RWPE2 (cell line): ENCODE data around the gene PPP1R14D.
A peak's percentile ranks its signal among the peaks of the same experiment; 100 is the strongest.

ENCODE experiments used
- ATAC-seq: fragments of 200-7000 bp; cut with Tn5 transposase; 3 replicates; pipeline ENCODE4 v1.9.1; 2021; ENCODE audit warnings: low read depth
- DNase-seq: peaks from one replicate; pipeline ENCODE4 v3.0.0-alpha.2; 2020; ENCODE audit warnings: low spot score
- H3K27ac ChIP-seq: fragments of 450-650 bp; 2 replicates; pipeline ENCODE4 v1.5.1; 2017; ENCODE audit warnings: mild to moderate bottlenecking; ENCODE audit not compliant: poor library complexity, severe bottlenecking
- H3K27me3 ChIP-seq: fragments of 250-450 bp; sonication (Bioruptor Pico); 2 replicates; pipeline ENCODE4 v1.5.1; 2021; ENCODE audit warnings: mild to moderate bottlenecking, moderate library complexity; ENCODE audit not compliant: insufficient read depth, poor library complexity, severe bottlenecking
- H3K36me3 ChIP-seq: fragments of 250-450 bp; sonication (Bioruptor Pico); 2 replicates; pipeline ENCODE4 v1.5.1; 2020; ENCODE audit warnings: low read depth, mild to moderate bottlenecking, moderate library complexity
- H3K4me1 ChIP-seq: fragments of 250-450 bp; sonication (Bioruptor Pico); 2 replicates; pipeline ENCODE4 v1.5.1; 2021; ENCODE audit warnings: mild to moderate bottlenecking, moderate library complexity; ENCODE audit not compliant: insufficient read depth, poor library complexity, severe bottlenecking
- H3K4me3 ChIP-seq: fragments of 250-450 bp; sonication (Bioruptor Pico); 2 replicates; pipeline ENCODE4 v1.5.1; 2021; ENCODE audit warnings: mild to moderate bottlenecking, moderate library complexity; ENCODE audit not compliant: severe bottlenecking
- H3K9me3 ChIP-seq: fragments of 250-450 bp; sonication (Bioruptor Pico); 2 replicates; pipeline ENCODE4 v1.5.1; 2021; ENCODE audit warnings: mild to moderate bottlenecking, moderate library complexity; ENCODE audit not compliant: severe bottlenecking
- CTCF ChIP-seq: fragments of 450-650 bp; IDR thresholded peaks from one replicate; pipeline ENCODE4 v1.5.1; 2017; ENCODE audit warnings: mild to moderate bottlenecking, moderate library complexity; ENCODE audit not compliant: poor library complexity, severe bottlenecking

PPP1R14D gene

DNA sequence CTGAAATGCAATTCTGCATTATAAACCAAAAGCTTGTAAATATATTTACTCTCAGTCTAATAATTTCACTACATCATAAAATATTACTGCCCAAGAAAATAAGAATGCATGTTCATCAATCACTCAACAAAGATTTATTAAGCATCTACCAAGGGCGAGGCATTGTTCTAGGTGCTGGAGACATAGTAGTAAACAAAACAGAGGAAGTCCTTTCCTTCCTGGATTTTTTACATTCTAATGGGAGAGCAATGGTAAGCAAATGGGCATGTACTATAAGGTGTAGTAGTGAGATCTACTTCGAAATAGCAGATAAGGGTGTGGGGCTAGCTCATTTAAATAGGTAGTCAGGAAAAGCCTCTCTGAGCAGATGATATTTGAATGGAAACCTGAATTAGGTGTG, 32.5 kb downstream of the PPP1R14D start:
- DNase-seq (no peak), ATAC-seq (no peak)
- Histone ChIP-seq H3K9me3 (no peaks in the 10 kb centered on the region), H3K36me3 (peaks cover 38% of the 10 kb centered on the region), H3K27me3 (no peaks in the 10 kb centered on the region), H3K27ac (peak overlapping the region; percentile 29), H3K4me1 (peaks cover 43% of the 10 kb centered on the region), H3K4me3 (no peak overlapping the region)
- TF ChIP-seq CTCF, result no peak

- no peaks in the 10 kb centered on the region for H3K9me3 ChIP-seq
- peaks cover 31% of the 10 kb centered on the region for H3K36me3 ChIP-seq
- no peak overlapping the region for H3K4me3 ChIP-seq
- peak; percentile 89 for ATAC-seq
- peak overlapping the region; percentile 96 for H3K27ac ChIP-seq
- peak; percentile 91 for DNase-seq
- H3K4me1 ChIP-seq, result peaks cover 61% of the 10 kb centered on the region
- TF ChIP-seq CTCF, result no peak
- no peaks in the 10 kb centered on the region for H3K27me3 ChIP-seq
These were observed 35.1 kb downstream of the PPP1R14D start for GRCh38 chr15:40793216-40793989.

GRCh38 chr15:40792394-40792793, 36.1 kb downstream of the PPP1R14D start:
- H3K4me1 ChIP-seq, result peaks cover 63% of the 10 kb centered on the region
- no peak overlapping the region for H3K4me3 ChIP-seq
- H3K27ac ChIP-seq, result peak overlapping the region; percentile 96
- H3K27me3 ChIP-seq, result no peaks in the 10 kb centered on the region
- ATAC-seq (no peak), DNase-seq (no peak)
- H3K36me3 ChIP-seq, result peaks cover 24% of the 10 kb centered on the region
- TF ChIP-seq CTCF, result no peak
- H3K9me3 ChIP-seq, result no peaks in the 10 kb centered on the region

DNA sequence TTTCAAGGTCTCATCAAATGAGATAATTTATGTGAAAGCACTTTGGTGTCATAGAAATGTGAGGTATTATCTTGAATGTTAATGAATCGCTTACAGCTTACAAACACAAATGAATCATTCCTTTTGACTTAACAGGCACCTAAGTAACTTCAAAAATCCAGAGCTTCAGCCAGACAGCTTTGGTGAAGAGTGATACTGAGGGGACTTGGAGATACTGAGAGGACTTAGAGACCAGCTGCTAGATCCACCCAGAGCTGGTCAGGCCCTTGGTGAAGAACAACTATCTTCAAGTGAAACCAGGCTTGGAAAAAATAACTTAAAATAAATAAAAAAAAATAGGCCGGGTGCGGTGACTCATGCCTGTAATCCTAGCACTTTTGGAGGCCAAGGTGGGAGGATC, 37.8 kb downstream of the PPP1R14D start:
- Histone ChIP-seq H3K27me3 (no peaks in the 10 kb centered on the region), H3K36me3 (peaks cover 24% of the 10 kb centered on the region), H3K4me1 (peaks cover 67% of the 10 kb centered on the region), H3K9me3 (no peaks in the 10 kb centered on the region), H3K4me3 (no peak overlapping the region), H3K27ac (peak overlapping the region; percentile 96)
- TF ChIP-seq CTCF, result no peak
- ATAC-seq (no peak), DNase-seq (no peak)

- H3K27ac ChIP-seq, result peak overlapping the region; percentile 96
- DNase-seq, result no peak
- peaks cover 75% of the 10 kb centered on the region for H3K4me1 ChIP-seq
These were observed 38.5 kb downstream of the PPP1R14D start for GRCh38 chr15:40789999-40790398.

More at GRCh38 chr15:40789999-40790398, 38.5 kb downstream of the PPP1R14D start:
- H3K27me3 ChIP-seq, result no peaks in the 10 kb centered on the region
- no peak for ATAC-seq
- H3K36me3 ChIP-seq, result peaks cover 27% of the 10 kb centered on the region
- no peaks in the 10 kb centered on the region for H3K9me3 ChIP-seq
- TF ChIP-seq CTCF, result no peak
- H3K4me3 ChIP-seq, result no peak overlapping the region
